Activated CD4-positive, alpha-beta memory T cell treated with anti-CD3 and anti-CD28 coated beads, Interleukin-2, amount 10 ng/mL, durations not matched to agents 7 days and 5 days (primary cell): Measurements from ENCODE around the gene GC. TPM values are rescaled to one million over a fixed set of nuclear protein-coding genes. Genes with fewer than 3 reads are reported as not detected.

ENCODE experiments used
- total RNA-seq, 2 experiments: library from RNA; stranded (reverse); gene quantifications; one replicate each; pipeline ENCODE4 v1.2.3, GENCODE V29; 2021

The GC gene
- total RNA-seq, 2 experiments from 2014 or later = not detected

Other genes with a start within 250 kb of the GC start
- gene NPFFR2, start 247.9 kb upstream of the GC start, total RNA-seq = not detected